Measurements from ENCODE around the gene MED12. TPM values are rescaled to one million over a fixed set of nuclear protein-coding genes. Genes with fewer than 3 reads are reported as not detected.

MED12 gene
- total and polyA plus RNA-seq, 2 donors (not counting 1 experiment from before 2014, with no cell fraction given): 34.1 to 123 TPM

GRCh38 chrX:71070531-71070930, 47.9 kb upstream of the MED12 start:
- Histone ChIP-seq H4K20me1 (ENCODE audit: control insufficient read depth, insufficient read depth, low read length, poor library complexity, severe bottlenecking) (no peaks in the 10 kb centered on the region), H3K27ac (ENCODE audit: low read length in 2 of 2) (no peak overlapping the region), H3K4me1 (ENCODE audit: control insufficient read depth in 2 of 2, insufficient read depth in 2 of 2, low read length in 2 of 2) (peaks cover 0 to 12% of the 10 kb centered on the region in 2 donors), H3K4me2 (replicated peaks; ENCODE audit: low read depth, low read length, poor library complexity, severe bottlenecking) (no peak overlapping the region), H3K79me2 (ENCODE audit: control insufficient read depth, insufficient read depth, low read length) (peaks cover 13% of the 10 kb centered on the region), H2AFZ (ENCODE audit: insufficient read depth, low read depth, low read length, poor library complexity, severe bottlenecking) (no peak overlapping the region), H3K36me3 (replicated peaks in 1 of 2; ENCODE audit: control extremely low read depth in 1 of 2, control insufficient read depth in 1 of 2, extremely low read depth in 1 of 2, insufficient read depth in 2 of 2, low read length in 1 of 2) (no peaks in the 10 kb centered on the region), H3K9me3 (ENCODE audit: control extremely low read depth in 1 of 3, control insufficient read depth in 2 of 3, insufficient read depth in 1 of 3, low read length in 2 of 3) (no peaks in the 10 kb centered on the region), H3K27me3 (replicated peaks in 1 of 4; ENCODE audit: control extremely low read depth in 1 of 4, control insufficient read depth in 3 of 4, insufficient read depth in 4 of 4, low read length in 3 of 4) (no peaks in the 10 kb centered on the region), H3K9ac (ENCODE audit: low read length) (no peak overlapping the region), H3K4me3 (ENCODE audit: control extremely low read depth in 1 of 5, extremely low read depth in 1 of 5, insufficient read depth in 1 of 5, low read depth in 2 of 5, low read length in 4 of 5) (no peak overlapping the region)
- no peak for DNase-seq
- intact Hi-C loops (cut with micrococcal nuclease): no loop called here
- TF ChIP-seq, protein P1, sequence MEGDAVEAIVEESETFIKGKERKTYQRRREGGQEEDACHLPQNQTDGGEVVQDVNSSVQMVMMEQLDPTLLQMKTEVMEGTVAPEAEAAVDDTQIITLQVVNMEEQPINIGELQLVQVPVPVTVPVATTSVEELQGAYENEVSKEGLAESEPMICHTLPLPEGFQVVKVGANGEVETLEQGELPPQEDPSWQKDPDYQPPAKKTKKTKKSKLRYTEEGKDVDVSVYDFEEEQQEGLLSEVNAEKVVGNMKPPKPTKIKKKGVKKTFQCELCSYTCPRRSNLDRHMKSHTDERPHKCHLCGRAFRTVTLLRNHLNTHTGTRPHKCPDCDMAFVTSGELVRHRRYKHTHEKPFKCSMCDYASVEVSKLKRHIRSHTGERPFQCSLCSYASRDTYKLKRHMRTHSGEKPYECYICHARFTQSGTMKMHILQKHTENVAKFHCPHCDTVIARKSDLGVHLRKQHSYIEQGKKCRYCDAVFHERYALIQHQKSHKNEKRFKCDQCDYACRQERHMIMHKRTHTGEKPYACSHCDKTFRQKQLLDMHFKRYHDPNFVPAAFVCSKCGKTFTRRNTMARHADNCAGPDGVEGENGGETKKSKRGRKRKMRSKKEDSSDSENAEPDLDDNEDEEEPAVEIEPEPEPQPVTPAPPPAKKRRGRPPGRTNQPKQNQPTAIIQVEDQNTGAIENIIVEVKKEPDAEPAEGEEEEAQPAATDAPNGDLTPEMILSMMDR (IDR thresholded peaks at IDR 0.05): no peak
- no peak for TF ChIP-seq EZH2 (IDR thresholded peaks at IDR 0.05; ENCODE audit: borderline replicate concordance, insufficient read depth, low read depth, low read length, poor library complexity, severe bottlenecking)
- H3K27me3 Mint-ChIP-seq: peaks cover 3% of the 10 kb centered on the region
- no peak overlapping the region for H3K4me3 Mint-ChIP-seq
- no peaks in the 10 kb centered on the region for H3K9me3 Mint-ChIP-seq (ENCODE audit: insufficient read depth)
- no peak overlapping the region for H3K27ac Mint-ChIP-seq
- WGBS (ENCODE audit: insufficient coverage): no CpG with 5 or more reads among the region's 5 CpGs
- ChIA-PET POLR2A (no interaction called here), CTCF (no interaction called here)
- ATAC-seq (ENCODE audit: low read depth): no peak
- H3K4me1 Mint-ChIP-seq: peaks cover 11% of the 10 kb centered on the region

DNA sequence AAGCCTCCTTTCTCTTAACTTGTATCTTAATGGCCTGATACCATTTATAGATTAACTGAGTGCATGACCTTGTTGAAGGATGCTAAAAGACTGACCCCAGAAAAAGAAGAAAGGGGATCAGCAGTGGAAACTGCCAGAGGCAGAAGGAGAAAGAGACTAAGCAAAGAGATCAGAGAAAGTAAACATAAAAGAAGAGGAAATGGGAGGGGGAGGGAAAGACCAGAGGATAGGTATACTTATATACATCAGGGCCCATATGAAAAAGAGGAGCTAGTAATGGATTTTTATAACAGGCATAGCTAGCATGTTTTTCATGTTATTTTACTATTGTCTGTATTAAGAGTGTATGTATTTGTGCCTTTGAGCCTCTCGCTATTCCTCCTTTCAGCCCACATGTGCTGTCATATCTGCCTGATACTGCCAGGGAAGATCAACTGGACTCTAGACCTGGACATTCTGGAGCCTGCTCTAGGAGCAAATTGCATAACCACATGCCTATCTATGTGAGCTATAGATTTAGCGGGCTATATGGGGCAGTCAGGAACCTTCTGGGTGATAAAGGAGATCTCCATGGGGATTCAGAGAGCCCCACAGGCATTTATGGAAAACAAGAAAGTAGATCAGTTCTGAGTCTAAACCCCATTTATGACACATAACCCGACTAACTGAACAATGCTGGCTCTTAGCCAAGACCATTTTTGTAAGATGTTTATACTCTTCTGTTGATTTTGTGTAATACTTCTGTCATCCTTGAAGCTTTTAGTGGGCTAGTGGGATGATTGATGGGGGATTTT, 36.9 kb upstream of the MED12 start:
- Mint-ChIP-seq H3K4me1 (no peaks in the 10 kb centered on the region), H3K4me3 (no peak overlapping the region), H3K9me3 (ENCODE audit: insufficient read depth) (no peaks in the 10 kb centered on the region), H3K27me3 (peaks cover 3% of the 10 kb centered on the region), H3K27ac (no peak overlapping the region)
- Histone ChIP-seq H3K9me3 (ENCODE audit: control extremely low read depth in 1 of 3, control insufficient read depth in 2 of 3, insufficient read depth in 1 of 3, low read length in 2 of 3) (no peaks in the 10 kb centered on the region), H3K4me3 (ENCODE audit: control extremely low read depth in 1 of 5, extremely low read depth in 1 of 5, insufficient read depth in 1 of 5, low read depth in 2 of 5, low read length in 4 of 5) (no peak overlapping the region), H3K79me2 (ENCODE audit: control insufficient read depth, insufficient read depth, low read length) (no peaks in the 10 kb centered on the region), H3K36me3 (replicated peaks in 1 of 2; ENCODE audit: control extremely low read depth in 1 of 2, control insufficient read depth in 1 of 2, extremely low read depth in 1 of 2, insufficient read depth in 2 of 2, low read length in 1 of 2) (no peaks in the 10 kb centered on the region), H3K27ac (ENCODE audit: low read length in 2 of 2) (no peak overlapping the region), H2AFZ (ENCODE audit: insufficient read depth, low read depth, low read length, poor library complexity, severe bottlenecking) (no peak overlapping the region), H3K9ac (ENCODE audit: low read length) (no peak overlapping the region), H3K4me1 (ENCODE audit: control insufficient read depth in 2 of 2, insufficient read depth in 2 of 2, low read length in 2 of 2) (no peaks in the 10 kb centered on the region), H4K20me1 (ENCODE audit: control insufficient read depth, insufficient read depth, low read length, poor library complexity, severe bottlenecking) (no peaks in the 10 kb centered on the region), H3K27me3 (replicated peaks in 1 of 4; ENCODE audit: control extremely low read depth in 1 of 4, control insufficient read depth in 3 of 4, insufficient read depth in 4 of 4, low read length in 3 of 4) (no peaks in the 10 kb centered on the region), H3K4me2 (replicated peaks; ENCODE audit: low read depth, low read length, poor library complexity, severe bottlenecking) (no peak overlapping the region)
- no peak for TF ChIP-seq EZH2 (IDR thresholded peaks at IDR 0.05; ENCODE audit: borderline replicate concordance, insufficient read depth, low read depth, low read length, poor library complexity, severe bottlenecking)
- TF ChIP-seq, protein P1 (IDR thresholded peaks at IDR 0.05): no peak
- CTCF ChIA-PET: no interaction called here
- ATAC-seq (ENCODE audit: low read depth) (no peak), DNase-seq (no peak)
- POLR2A ChIA-PET: no interaction called here
- intact Hi-C loops (cut with micrococcal nuclease): no loop called here
- no CpG with 5 or more reads among the region's 3 CpGs for WGBS (ENCODE audit: insufficient coverage)

All from B cell (primary cell).